HEK293 (cell line): Measurements from ENCODE around the gene ABHD8.

ENCODE experiments used
- CTCF ChIA-PET: fragments of 350-600 bp; formaldehyde crosslinking; extraction: SDS; loops from one replicate; lab custom pipeline; 2021; ENCODE audit warnings: antibody characterized with exemption; lab: Yijun Ruan, JAX
- POLR2A ChIA-PET: fragments of 300-600 bp; formaldehyde crosslinking; extraction: SDS; loops from one replicate; lab custom pipeline; 2020; ENCODE audit warnings: antibody characterized with exemption, inconsistent platforms; lab: Yijun Ruan, JAX
- H3K27ac ChIP-seq: fragments of 200-500 bp; sonication (Bioruptor generic); 2 replicates; pipeline ENCODE4 v1.5.1; 2014; ENCODE audit warnings: low read depth, low read length, control low read depth, inconsistent platforms; ENCODE audit errors: extremely low read depth
- H3K36me3 ChIP-seq, 2 experiments: fragments of 200-500 bp in 1 of 2; sonication (Bioruptor generic) in 1 of 2; 1 replicate in 1 of 2; 2 replicates in 1 of 2; pipeline ENCODE4 v1.5.1; 2014 to 2017; ENCODE audit warnings: inconsistent platforms in 2 of 2, low read length in 2 of 2; ENCODE audit not compliant: control insufficient read depth in 2 of 2, insufficient read depth in 1 of 2
- H3K4me1 ChIP-seq: fragments of 200-500 bp; sonication (Bioruptor generic); 2 replicates; pipeline ENCODE4 v1.5.1; 2014; ENCODE audit warnings: mild to moderate bottlenecking, low read length, inconsistent platforms; ENCODE audit not compliant: control insufficient read depth, insufficient read depth
- H3K4me3 ChIP-seq: 2 replicates; pipeline ENCODE4 v1.5.1; 2011; ENCODE audit warnings: low read depth, mild to moderate bottlenecking, control low read depth, low read length, moderate library complexity
- H3K9me3 ChIP-seq: fragments of 200-500 bp; sonication (Bioruptor generic); 2 replicates; pipeline ENCODE4 v1.5.1; 2014; ENCODE audit warnings: low read depth, low read length, inconsistent platforms; ENCODE audit not compliant: control insufficient read depth, insufficient read depth
- GLI4 ChIP-seq: fragments of 450-650 bp; formaldehyde crosslinking; IDR thresholded peaks from 2 replicates; pipeline ENCODE4 v1.5.1; 2016; ENCODE audit warnings: missing biosample characterization, missing genetic modification characterization
- GLIS1 ChIP-seq: fragments of 450-650 bp; formaldehyde crosslinking; IDR thresholded peaks from 2 replicates; pipeline ENCODE4 v1.5.1; 2016; ENCODE audit warnings: missing biosample characterization, missing genetic modification characterization
- KLF1 ChIP-seq: fragments of 450-650 bp; formaldehyde crosslinking; IDR thresholded peaks from 2 replicates; pipeline ENCODE4 v1.5.1; 2016; ENCODE audit warnings: missing biosample characterization, missing genetic modification characterization
- KLF7 ChIP-seq: fragments of 450-650 bp; formaldehyde crosslinking; IDR thresholded peaks from 2 replicates; pipeline ENCODE4 v1.5.1; 2016; ENCODE audit warnings: missing biosample characterization, missing genetic modification characterization, borderline replicate concordance
- KLF8 ChIP-seq: fragments of 450-650 bp; formaldehyde crosslinking; IDR thresholded peaks from 2 replicates; pipeline ENCODE4 v1.5.1; 2016; ENCODE audit warnings: missing biosample characterization, missing genetic modification characterization
- KLF9 ChIP-seq: fragments of 450-650 bp; formaldehyde crosslinking; IDR thresholded peaks from 2 replicates; pipeline ENCODE4 v1.5.1; 2016; ENCODE audit warnings: missing biosample characterization, missing genetic modification characterization, low read depth
- MYNN ChIP-seq: fragments of 450-650 bp; formaldehyde crosslinking; IDR thresholded peaks from 2 replicates; pipeline ENCODE4 v1.5.1; 2016; ENCODE audit warnings: missing biosample characterization, missing genetic modification characterization, borderline replicate concordance
- REPIN1 ChIP-seq: fragments of 450-650 bp; formaldehyde crosslinking; IDR thresholded peaks from 2 replicates; pipeline ENCODE4 v1.5.1; 2017; ENCODE audit warnings: missing biosample characterization, missing genetic modification characterization, low read depth
- SP2 ChIP-seq: fragments of 450-650 bp; formaldehyde crosslinking; IDR thresholded peaks from 2 replicates; pipeline ENCODE4 v1.5.1; 2016; ENCODE audit warnings: missing biosample characterization, missing genetic modification characterization
- SP3 ChIP-seq: fragments of 450-650 bp; formaldehyde crosslinking; IDR thresholded peaks from 2 replicates; pipeline ENCODE4 v1.5.1; 2016; ENCODE audit warnings: missing biosample characterization, missing genetic modification characterization
- YY2 ChIP-seq: fragments of 450-650 bp; formaldehyde crosslinking; IDR thresholded peaks from 2 replicates; pipeline ENCODE4 v1.5.1; 2016; ENCODE audit warnings: missing biosample characterization, missing genetic modification characterization
- ZBTB8A ChIP-seq: fragments of 450-650 bp; formaldehyde crosslinking; IDR thresholded peaks from 2 replicates; pipeline ENCODE4 v1.5.1; 2016; ENCODE audit warnings: missing biosample characterization, missing genetic modification characterization
- ZNF112 ChIP-seq: fragments of 450-650 bp; formaldehyde crosslinking; IDR thresholded peaks from 2 replicates; pipeline ENCODE4 v1.5.0; 2017; ENCODE audit warnings: missing biosample characterization, missing genetic modification characterization
- ZNF239 ChIP-seq: fragments of 450-650 bp; formaldehyde crosslinking; IDR thresholded peaks from 2 replicates; pipeline ENCODE4 v1.5.1; 2016; ENCODE audit warnings: missing biosample characterization, missing genetic modification characterization
- ZNF324 ChIP-seq: fragments of 450-650 bp; formaldehyde crosslinking; IDR thresholded peaks from 2 replicates; pipeline ENCODE4 v1.5.1; 2016; ENCODE audit warnings: missing biosample characterization, missing genetic modification characterization
- ZNF335 ChIP-seq: fragments of 450-650 bp; formaldehyde crosslinking; conservative IDR thresholded peaks from 2 replicates; pipeline ENCODE4 v1.5.1; 2016; ENCODE audit warnings: missing biosample characterization, missing genetic modification characterization
- ZNF394 ChIP-seq: fragments of 450-650 bp; formaldehyde crosslinking; IDR thresholded peaks from 2 replicates; pipeline ENCODE4 v1.5.1; 2016; ENCODE audit warnings: missing biosample characterization, missing genetic modification characterization, mild to moderate bottlenecking, moderate library complexity, borderline replicate concordance
- ZNF423 ChIP-seq: fragments of 450-650 bp; formaldehyde crosslinking; IDR thresholded peaks from 2 replicates; pipeline ENCODE4 v1.5.1; 2016; ENCODE audit warnings: missing biosample characterization, missing genetic modification characterization
- ZNF501 ChIP-seq: fragments of 450-650 bp; formaldehyde crosslinking; IDR thresholded peaks from 2 replicates; pipeline ENCODE4 v1.5.1; 2016; ENCODE audit warnings: missing biosample characterization, missing genetic modification characterization
- ZNF514 ChIP-seq: fragments of 450-650 bp; formaldehyde crosslinking; IDR thresholded peaks from 2 replicates; pipeline ENCODE4 v1.5.1; 2016; ENCODE audit warnings: missing biosample characterization, missing genetic modification characterization
- ZNF529 ChIP-seq: fragments of 450-650 bp; formaldehyde crosslinking; IDR thresholded peaks from 2 replicates; pipeline ENCODE4 v1.5.1; 2017; ENCODE audit warnings: missing genetic modification characterization, missing biosample characterization; ENCODE audit not compliant: insufficient replicate concordance
- ZNF596 ChIP-seq: fragments of 450-650 bp; IDR thresholded peaks from 2 replicates; pipeline ENCODE4 v1.5.0; 2018; ENCODE audit warnings: missing biosample characterization, mild to moderate bottlenecking, missing genetic modification characterization, moderate library complexity
- ZNF600 ChIP-seq: fragments of 450-650 bp; formaldehyde crosslinking; IDR thresholded peaks from 2 replicates; pipeline ENCODE4 v1.5.1; 2016; ENCODE audit warnings: missing biosample characterization, missing genetic modification characterization
- ZNF623 ChIP-seq: fragments of 450-650 bp; formaldehyde crosslinking; IDR thresholded peaks from 2 replicates; pipeline ENCODE4 v1.5.1; 2016; ENCODE audit warnings: missing biosample characterization, missing genetic modification characterization
- ZNF624 ChIP-seq: fragments of 450-650 bp; formaldehyde crosslinking; IDR thresholded peaks from 2 replicates; pipeline ENCODE4 v1.5.1; 2017; ENCODE audit warnings: missing biosample characterization, missing genetic modification characterization
- ZNF626 ChIP-seq: fragments of 450-650 bp; sonication (Bioruptor Pico); formaldehyde crosslinking; IDR thresholded peaks from 2 replicates; pipeline ENCODE4 v1.5.1; 2018; ENCODE audit warnings: missing biosample characterization, missing genetic modification characterization, inconsistent platforms
- ZNF660 ChIP-seq: fragments of 450-650 bp; IDR thresholded peaks from 2 replicates; pipeline ENCODE4 v1.5.1; 2018; ENCODE audit warnings: missing biosample characterization, mild to moderate bottlenecking, missing genetic modification characterization
- ZNF747 ChIP-seq: fragments of 450-650 bp; formaldehyde crosslinking; IDR thresholded peaks from 2 replicates; pipeline ENCODE4 v1.5.1; 2016; ENCODE audit warnings: missing biosample characterization, missing genetic modification characterization
- ZNF792 ChIP-seq: fragments of 450-650 bp; formaldehyde crosslinking; IDR thresholded peaks from 2 replicates; pipeline ENCODE4 v1.5.1; 2016; ENCODE audit warnings: missing biosample characterization, missing genetic modification characterization
- ZNF837 ChIP-seq: fragments of 450-650 bp; formaldehyde crosslinking; IDR thresholded peaks from 2 replicates; pipeline ENCODE4 v1.5.1; 2016; ENCODE audit warnings: missing biosample characterization, missing genetic modification characterization
- TF ChIP-seq, protein P1 (sequence below): fragments of 450-650 bp; formaldehyde crosslinking; IDR thresholded peaks from 2 replicates; pipeline ENCODE4 v1.5.1; 2016; ENCODE audit warnings: missing biosample characterization, missing genetic modification characterization
- TF ChIP-seq, protein P2 (sequence below): fragments of 450-650 bp; formaldehyde crosslinking; IDR thresholded peaks from 2 replicates; pipeline ENCODE4 v1.5.1; 2016; ENCODE audit warnings: missing biosample characterization, missing genetic modification characterization, low read depth
- TF ChIP-seq, protein P3 (sequence below): fragments of 450-650 bp; formaldehyde crosslinking; IDR thresholded peaks from 2 replicates; pipeline ENCODE4 v1.5.1; 2016; ENCODE audit warnings: missing biosample characterization, missing genetic modification characterization
- TF ChIP-seq, protein P4 (sequence below): fragments of 450-650 bp; formaldehyde crosslinking; IDR thresholded peaks from 2 replicates; pipeline ENCODE4 v1.5.1; 2016; ENCODE audit warnings: missing biosample characterization, missing genetic modification characterization

ABHD8 gene

DNA sequence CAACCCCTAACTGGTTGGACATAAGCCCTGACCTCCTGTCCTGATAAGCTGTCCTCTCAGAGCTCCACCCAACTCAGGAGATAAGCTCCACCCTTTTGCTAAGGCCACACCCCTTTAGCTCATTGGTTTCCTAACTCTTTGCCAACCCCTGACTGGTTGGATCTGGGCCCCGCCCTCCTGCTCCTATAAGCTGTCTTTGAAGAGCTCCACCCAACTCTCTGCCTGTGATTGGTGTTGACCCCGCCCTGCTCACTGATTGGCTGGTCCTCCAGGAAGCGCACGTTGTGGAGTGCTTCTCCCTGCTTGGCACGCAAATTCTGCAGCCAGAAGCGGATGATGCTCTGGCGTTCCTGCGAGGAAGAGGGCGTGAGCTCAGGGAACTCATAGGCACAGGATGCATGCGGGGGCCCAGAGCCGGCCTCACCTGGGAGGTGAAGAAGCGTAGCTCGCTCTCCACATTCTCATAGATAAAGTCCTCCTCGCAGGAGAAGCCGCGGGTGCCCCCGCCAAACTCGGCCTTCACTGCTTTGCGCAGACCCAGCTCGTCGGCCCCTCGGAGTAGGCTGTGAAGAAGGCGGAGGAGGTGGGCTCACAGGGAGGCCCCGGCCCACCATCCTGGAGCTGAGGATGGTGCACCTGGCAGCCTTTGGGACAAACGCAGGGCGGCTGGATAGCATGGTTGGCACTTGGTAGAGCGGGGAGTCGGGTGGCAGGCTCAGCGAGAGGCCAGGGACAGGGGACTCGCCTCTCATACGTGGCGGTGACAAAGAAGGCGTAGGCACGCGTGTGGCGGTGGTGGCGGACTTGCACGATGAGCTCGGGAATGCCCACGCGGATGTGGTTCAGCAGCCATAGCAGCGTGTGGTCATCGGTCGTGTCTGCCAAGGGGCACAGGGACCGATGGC, 29.7 kb upstream of the ABHD8 start:
- H3K36me3 ChIP-seq, result peaks cover 0 to 17% of the 10 kb centered on the region in 2 experiments; a peak in 2 of 3 replicates
- CTCF ChIA-PET, result interaction anchor here (0.6 to 2.4 kb wide), 14 partner anchors 12 to 694 kb away, joined by 3 to 9 read pairs (median 4); partner anchors contain the start of gene MRPL34
- H3K27ac ChIP-seq, result no peak overlapping the region
- H3K9me3 ChIP-seq, result no peaks in the 10 kb centered on the region
- H3K4me3 ChIP-seq, result no peak overlapping the region
- peaks cover 4% of the 10 kb centered on the region for H3K4me1 ChIP-seq
- POLR2A ChIA-PET, result interaction anchor here (0.6 to 7.6 kb wide), 13 partner anchors 9 to 610 kb away, joined by 3 to 64 read pairs (median 5); partner anchors contain the start of genes ABHD8, BABAM1, DDA1 and MRPL34
- TF ChIP-seq ZNF501 (tag by site-specific recombination) (no peak), ZNF624 (no peak), ZNF623 (tag by site-specific recombination) (no peak), ZNF600 (0 out of 2 replicates have a peak, but pooled peaks have one; percentile 10), ZNF837 (no peak), YY2 (tag by site-specific recombination) (no peak), ZNF335 (tag by site-specific recombination) (no peak), REPIN1 (tag by site-specific recombination) (no peak), KLF7 (tag by site-specific recombination) (peak; percentile 50; the same call in 1 of the 2 replicates), ZNF529 (tag by site-specific recombination) (no peak), KLF1 (tag by site-specific recombination) (peak; percentile 96), ZNF792 (tag by site-specific recombination) (no peak), ZBTB8A (tag by site-specific recombination) (no peak), MYNN (tag by site-specific recombination) (no peak), KLF8 (tag by site-specific recombination) (peak; percentile 73), ZNF394 (tag by site-specific recombination) (no peak), GLIS1 (tag by site-specific recombination) (no peak), KLF9 (tag by site-specific recombination) (peak; percentile 48), ZNF747 (tag by site-specific recombination) (no peak), ZNF660 (no peak), SP3 (tag by site-specific recombination) (peak; percentile 84), ZNF423 (tag by site-specific recombination) (no peak), GLI4 (no peak), ZNF239 (tag by site-specific recombination) (no peak), ZNF324 (tag by site-specific recombination) (no peak), ZNF112 (tag by site-specific recombination) (no peak), SP2 (tag by site-specific recombination) (peak; percentile 97), ZNF626 (no peak), ZNF514 (tag by site-specific recombination) (no peak), ZNF596 (tag by site-specific recombination) (no peak)
- TF ChIP-seq, protein P1, sequence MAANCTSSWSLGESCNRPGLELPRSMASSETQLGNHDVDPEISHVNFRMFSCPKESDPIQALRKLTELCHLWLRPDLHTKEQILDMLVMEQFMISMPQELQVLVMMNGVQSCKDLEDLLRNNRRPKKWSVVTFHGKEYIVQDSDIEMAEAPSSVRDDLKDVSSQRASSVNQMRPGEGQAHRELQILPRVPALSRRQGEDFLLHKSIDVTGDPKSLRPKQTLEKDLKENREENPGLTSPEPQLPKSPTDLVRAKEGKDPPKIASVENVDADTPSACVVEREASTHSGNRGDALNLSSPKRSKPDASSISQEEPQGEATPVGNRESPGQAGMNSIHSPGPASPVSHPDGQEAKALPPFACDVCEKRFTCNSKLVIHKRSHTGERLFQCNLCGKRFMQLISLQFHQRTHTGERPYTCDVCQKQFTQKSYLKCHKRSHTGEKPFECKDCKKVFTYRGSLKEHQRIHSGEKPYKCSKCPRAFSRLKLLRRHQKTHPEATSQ (tag by site-specific recombination), result peak; percentile 59; the same call in 1 of the 2 replicates
- TF ChIP-seq, protein P2, sequence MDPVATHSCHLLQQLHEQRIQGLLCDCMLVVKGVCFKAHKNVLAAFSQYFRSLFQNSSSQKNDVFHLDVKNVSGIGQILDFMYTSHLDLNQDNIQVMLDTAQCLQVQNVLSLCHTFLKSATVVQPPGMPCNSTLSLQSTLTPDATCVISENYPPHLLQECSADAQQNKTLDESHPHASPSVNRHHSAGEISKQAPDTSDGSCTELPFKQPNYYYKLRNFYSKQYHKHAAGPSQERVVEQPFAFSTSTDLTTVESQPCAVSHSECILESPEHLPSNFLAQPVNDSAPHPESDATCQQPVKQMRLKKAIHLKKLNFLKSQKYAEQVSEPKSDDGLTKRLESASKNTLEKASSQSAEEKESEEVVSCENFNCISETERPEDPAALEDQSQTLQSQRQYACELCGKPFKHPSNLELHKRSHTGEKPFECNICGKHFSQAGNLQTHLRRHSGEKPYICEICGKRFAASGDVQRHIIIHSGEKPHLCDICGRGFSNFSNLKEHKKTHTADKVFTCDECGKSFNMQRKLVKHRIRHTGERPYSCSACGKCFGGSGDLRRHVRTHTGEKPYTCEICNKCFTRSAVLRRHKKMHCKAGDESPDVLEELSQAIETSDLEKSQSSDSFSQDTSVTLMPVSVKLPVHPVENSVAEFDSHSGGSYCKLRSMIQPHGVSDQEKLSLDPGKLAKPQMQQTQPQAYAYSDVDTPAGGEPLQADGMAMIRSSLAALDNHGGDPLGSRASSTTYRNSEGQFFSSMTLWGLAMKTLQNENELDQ (tag by site-specific recombination), result no peak
- TF ChIP-seq, protein P3, sequence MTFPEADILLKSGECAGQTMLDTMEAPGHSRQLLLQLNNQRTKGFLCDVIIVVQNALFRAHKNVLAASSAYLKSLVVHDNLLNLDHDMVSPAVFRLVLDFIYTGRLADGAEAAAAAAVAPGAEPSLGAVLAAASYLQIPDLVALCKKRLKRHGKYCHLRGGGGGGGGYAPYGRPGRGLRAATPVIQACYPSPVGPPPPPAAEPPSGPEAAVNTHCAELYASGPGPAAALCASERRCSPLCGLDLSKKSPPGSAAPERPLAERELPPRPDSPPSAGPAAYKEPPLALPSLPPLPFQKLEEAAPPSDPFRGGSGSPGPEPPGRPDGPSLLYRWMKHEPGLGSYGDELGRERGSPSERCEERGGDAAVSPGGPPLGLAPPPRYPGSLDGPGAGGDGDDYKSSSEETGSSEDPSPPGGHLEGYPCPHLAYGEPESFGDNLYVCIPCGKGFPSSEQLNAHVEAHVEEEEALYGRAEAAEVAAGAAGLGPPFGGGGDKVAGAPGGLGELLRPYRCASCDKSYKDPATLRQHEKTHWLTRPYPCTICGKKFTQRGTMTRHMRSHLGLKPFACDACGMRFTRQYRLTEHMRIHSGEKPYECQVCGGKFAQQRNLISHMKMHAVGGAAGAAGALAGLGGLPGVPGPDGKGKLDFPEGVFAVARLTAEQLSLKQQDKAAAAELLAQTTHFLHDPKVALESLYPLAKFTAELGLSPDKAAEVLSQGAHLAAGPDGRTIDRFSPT (tag by site-specific recombination), result peak; percentile 80
- TF ChIP-seq, protein P4, sequence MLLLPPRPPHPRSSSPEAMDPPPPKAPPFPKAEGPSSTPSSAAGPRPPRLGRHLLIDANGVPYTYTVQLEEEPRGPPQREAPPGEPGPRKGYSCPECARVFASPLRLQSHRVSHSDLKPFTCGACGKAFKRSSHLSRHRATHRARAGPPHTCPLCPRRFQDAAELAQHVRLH, result no peak
